ENCODE data around the gene GSTO2.

GSTO2 gene

DNA sequence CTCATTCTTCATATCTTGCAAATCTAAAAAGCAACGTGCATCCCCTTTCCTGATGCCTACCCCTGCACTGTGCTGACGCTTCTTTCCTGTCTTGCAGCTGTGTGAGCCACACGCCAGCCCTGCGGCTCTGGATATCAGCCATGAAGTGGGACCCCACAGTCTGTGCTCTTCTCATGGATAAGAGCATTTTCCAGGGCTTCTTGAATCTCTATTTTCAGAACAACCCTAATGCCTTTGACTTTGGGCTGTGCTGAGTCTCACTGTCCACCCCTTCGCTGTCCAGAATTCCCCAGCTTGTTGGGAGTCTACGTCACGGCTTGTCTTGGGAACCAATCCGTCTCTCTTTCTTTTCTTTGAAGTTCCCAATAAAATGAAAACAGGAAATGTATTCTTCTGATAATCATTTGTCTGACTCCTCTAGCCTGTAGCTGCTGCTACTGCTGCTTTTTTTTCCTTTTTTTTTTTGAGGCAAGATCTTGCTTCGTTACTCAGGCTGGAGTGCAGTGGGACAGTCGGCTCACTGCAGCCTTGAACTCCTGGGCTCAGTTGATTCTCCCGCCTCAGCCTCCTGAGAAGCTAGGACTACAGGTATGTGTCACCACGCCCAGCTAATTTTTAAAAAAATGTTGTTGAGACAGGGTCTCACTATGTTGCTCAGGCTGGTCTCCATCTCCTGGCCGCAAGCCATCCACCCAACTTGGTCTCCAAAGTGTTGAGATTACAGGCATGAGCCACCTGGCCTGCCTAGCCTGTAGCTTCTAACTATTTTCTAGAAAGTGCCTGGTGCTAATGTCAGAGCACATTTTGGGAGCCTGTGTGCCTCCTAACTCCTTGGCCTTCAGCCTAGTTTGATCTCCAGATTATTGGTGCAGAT, 30.3 kb downstream of the GSTO2 start:
- peak overlapping the region; percentile 80 for H3K27ac ChIP-seq
- TF ChIP-seq, protein P1, sequence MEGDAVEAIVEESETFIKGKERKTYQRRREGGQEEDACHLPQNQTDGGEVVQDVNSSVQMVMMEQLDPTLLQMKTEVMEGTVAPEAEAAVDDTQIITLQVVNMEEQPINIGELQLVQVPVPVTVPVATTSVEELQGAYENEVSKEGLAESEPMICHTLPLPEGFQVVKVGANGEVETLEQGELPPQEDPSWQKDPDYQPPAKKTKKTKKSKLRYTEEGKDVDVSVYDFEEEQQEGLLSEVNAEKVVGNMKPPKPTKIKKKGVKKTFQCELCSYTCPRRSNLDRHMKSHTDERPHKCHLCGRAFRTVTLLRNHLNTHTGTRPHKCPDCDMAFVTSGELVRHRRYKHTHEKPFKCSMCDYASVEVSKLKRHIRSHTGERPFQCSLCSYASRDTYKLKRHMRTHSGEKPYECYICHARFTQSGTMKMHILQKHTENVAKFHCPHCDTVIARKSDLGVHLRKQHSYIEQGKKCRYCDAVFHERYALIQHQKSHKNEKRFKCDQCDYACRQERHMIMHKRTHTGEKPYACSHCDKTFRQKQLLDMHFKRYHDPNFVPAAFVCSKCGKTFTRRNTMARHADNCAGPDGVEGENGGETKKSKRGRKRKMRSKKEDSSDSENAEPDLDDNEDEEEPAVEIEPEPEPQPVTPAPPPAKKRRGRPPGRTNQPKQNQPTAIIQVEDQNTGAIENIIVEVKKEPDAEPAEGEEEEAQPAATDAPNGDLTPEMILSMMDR (conservative IDR thresholded peaks at IDR 0.05): no peak

DNA sequence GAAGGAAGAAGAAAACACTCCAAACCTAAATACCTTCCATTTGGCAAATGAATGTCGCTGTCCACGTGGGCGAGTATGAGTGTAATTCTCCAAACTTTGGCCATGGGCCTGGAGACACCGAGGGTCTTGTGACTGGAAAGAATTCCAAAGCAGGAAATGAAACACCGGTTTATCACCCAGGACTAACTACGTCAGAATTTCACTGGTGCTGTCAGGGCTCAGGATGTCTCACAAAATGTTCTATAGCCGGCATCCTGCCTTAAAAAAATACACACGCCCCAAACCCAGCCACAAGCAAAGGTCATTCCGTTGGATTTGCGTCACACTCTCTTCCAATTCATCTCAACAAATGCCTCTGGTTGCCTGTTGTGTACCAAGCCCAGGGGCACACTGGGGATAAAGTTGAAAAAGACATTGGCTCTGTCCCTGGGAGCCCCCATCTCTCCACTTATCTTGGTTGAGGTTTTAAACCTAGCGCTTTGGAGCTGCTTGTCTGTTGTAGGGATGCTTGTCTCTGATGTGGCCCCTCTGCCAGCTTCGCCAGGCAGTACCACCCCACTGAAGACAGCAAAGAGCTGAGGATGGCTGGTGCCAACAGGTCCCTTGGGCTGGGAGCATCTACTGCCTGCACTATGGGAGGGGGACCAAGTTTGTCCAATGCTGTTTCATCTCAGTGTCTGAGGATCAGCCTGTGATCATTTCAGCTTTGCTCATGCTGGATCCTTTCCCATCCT, 31.2 kb downstream of the GSTO2 start:
- TF ChIP-seq, protein P1 (conservative IDR thresholded peaks at IDR 0.05): no peak
- H3K27ac ChIP-seq: peak overlapping the region; percentile 80

DNA sequence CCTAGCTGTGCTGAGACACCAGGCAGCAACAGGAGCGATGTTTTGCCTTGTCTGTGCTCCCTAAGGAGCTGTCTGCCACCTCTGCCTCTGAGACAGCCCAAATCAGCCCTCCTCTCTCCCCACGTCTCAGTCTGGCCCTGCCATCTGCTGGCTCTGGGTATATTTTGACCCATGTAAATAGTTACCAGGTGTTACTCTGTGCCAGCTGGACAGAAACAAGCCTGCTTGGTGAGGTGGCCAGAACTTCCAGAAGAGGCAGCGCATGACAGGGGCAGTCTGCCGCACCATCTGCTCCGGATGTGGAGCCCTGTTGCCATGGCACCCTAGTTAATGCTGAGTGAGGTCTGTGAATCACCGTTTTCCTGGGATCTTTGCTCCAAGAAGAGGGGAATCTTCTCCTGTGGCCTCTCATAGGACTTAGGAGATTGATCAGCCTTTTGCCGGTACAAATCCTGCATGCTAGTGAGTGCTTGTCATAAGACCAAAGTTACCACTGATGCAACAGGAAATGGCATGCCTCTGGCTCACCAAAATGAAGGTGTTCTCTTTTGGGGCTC, 31.8 kb downstream of the GSTO2 start:
- TF ChIP-seq, protein P1 (conservative IDR thresholded peaks at IDR 0.05): peak; percentile 73
- peak overlapping the region; percentile 80 for H3K27ac ChIP-seq

DNA sequence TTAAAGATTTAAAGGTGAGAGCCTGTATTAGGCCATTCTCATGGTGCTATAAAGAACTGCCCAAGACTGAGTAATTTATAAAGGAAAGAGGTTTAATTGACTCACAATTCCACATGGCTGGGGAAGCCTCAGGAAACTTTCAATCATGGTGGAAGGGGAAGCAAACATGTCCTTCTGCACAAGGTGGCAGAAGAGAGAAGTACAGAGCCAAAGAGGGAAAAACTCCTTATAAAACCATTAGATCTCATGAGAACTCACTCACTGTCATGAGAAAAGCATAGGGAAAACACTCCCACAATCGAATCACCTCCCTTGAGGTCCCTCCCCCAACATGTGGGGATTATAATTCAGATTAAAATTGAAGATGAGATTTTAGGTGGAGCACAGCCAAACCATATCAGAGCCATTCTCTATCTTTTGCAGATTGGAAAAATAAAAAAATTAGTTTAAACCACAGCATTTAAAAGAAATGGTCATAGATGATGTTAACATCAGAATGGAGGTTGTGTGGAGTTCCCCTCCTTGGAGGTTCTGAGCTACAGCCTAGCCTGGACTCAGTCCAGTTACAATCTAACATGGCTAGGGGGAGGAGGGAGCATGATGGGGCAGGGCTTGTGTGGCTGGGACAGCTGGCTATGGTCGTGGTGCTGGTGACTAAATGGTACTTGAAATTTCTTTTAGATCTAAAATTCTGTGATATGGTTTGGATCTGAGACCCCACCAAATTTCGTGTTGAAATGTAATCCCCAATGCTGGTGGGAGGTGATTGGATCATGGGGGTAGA, 33.1 kb downstream of the GSTO2 start:
- peak overlapping the region; percentile 80 for H3K27ac ChIP-seq
- TF ChIP-seq, protein P1 (conservative IDR thresholded peaks at IDR 0.05): no peak

DNA sequence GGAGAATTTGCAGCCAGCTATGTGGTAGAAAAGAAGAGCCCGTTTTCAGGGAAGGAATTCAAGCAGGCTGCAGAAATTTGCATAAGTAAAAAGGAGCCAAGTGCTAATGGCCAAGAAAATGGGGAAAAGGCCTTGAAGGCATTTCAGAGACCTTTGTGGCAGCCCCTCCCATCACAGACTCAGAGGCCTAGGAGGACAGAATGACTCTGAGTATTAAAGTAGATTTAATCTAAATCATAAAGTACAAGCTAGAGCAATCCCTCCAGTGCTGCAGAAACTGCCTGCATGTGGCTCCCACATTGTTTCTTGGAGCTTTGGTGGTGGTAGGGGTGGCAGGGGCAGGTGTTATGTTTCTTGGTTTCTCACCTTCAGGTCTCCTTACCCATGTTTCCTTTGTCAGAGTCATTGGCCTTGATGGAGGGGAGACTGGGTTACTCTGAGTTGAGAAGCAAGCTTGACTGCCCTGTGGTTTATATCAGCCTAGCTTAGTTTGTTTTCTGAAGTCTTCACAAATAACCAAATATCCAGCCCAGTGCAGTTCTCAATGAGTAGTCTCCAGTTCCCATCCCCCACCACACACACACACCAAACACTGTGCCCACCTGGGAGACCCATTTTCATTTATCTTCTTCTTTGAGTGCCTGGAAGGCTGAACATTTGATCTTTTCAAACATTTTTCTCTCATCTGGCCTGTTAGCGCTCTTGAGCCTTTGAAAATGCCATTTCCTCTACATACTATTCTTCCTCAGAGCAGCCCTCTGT, 34.8 kb downstream of the GSTO2 start:
- TF ChIP-seq, protein P1 (conservative IDR thresholded peaks at IDR 0.05): no peak
- H3K27ac ChIP-seq: peak overlapping the region; percentile 84

GRCh38 chr10:104304356-104304745, 35.4 kb downstream of the GSTO2 start:
- peak overlapping the region; percentile 84 for H3K27ac ChIP-seq
- TF ChIP-seq, protein P1 (conservative IDR thresholded peaks at IDR 0.05): no peak

Measured in VCaP (cell line).